WERI-Rb-1 (cell line): ENCODE measurements around the gene SMARCA2.

Experiments
- DNase-seq: peaks from one replicate; pipeline ENCODE4 v3.0.0-alpha.2; 2020
- H3K27ac ChIP-seq: fragments of 250-450 bp; sonication (Bioruptor Pico); 2 replicates; pipeline ENCODE4 v1.5.1; 2020; ENCODE audit warnings: mild to moderate bottlenecking, moderate library complexity
- H3K27me3 ChIP-seq: fragments of 250-450 bp; sonication (Bioruptor Pico); 2 replicates; pipeline ENCODE4 v1.5.1; 2021; ENCODE audit warnings: mild to moderate bottlenecking, low read depth, moderate library complexity; ENCODE audit not compliant: insufficient read depth, severe bottlenecking
- H3K36me3 ChIP-seq: fragments of 250-450 bp; sonication (Bioruptor Pico); 2 replicates; pipeline ENCODE4 v1.5.1; 2020; ENCODE audit warnings: mild to moderate bottlenecking, moderate library complexity
- H3K4me3 ChIP-seq: 2 replicates; pipeline ENCODE4 v1.5.1; 2011; ENCODE audit warnings: low read depth, mild to moderate bottlenecking, control low read depth, low read length
- H3K9me3 ChIP-seq: fragments of 250-450 bp; sonication (Bioruptor Pico); 2 replicates; pipeline ENCODE4 v1.5.1; 2021; ENCODE audit warnings: mild to moderate bottlenecking, moderate library complexity; ENCODE audit not compliant: severe bottlenecking
- TF ChIP-seq, protein P1 (sequence below): IDR thresholded peaks from 2 replicates; pipeline ENCODE4 v1.5.1; 2011; ENCODE audit warnings: low read depth, mild to moderate bottlenecking, control low read depth, inconsistent platforms, low read length

The SMARCA2 gene

GRCh38 chr9:2072752-2073405 lies 57.7 kb downstream of the SMARCA2 start:
- no peak overlapping the region for H3K4me3 ChIP-seq
- H3K36me3 ChIP-seq, result peaks cover 55% of the 10 kb centered on the region
- no peak overlapping the region for H3K27ac ChIP-seq
- no peaks in the 10 kb centered on the region for H3K27me3 ChIP-seq
- no peak for DNase-seq
- TF ChIP-seq, protein P1, sequence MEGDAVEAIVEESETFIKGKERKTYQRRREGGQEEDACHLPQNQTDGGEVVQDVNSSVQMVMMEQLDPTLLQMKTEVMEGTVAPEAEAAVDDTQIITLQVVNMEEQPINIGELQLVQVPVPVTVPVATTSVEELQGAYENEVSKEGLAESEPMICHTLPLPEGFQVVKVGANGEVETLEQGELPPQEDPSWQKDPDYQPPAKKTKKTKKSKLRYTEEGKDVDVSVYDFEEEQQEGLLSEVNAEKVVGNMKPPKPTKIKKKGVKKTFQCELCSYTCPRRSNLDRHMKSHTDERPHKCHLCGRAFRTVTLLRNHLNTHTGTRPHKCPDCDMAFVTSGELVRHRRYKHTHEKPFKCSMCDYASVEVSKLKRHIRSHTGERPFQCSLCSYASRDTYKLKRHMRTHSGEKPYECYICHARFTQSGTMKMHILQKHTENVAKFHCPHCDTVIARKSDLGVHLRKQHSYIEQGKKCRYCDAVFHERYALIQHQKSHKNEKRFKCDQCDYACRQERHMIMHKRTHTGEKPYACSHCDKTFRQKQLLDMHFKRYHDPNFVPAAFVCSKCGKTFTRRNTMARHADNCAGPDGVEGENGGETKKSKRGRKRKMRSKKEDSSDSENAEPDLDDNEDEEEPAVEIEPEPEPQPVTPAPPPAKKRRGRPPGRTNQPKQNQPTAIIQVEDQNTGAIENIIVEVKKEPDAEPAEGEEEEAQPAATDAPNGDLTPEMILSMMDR, result no peak
- H3K9me3 ChIP-seq, result no peaks in the 10 kb centered on the region

DNA sequence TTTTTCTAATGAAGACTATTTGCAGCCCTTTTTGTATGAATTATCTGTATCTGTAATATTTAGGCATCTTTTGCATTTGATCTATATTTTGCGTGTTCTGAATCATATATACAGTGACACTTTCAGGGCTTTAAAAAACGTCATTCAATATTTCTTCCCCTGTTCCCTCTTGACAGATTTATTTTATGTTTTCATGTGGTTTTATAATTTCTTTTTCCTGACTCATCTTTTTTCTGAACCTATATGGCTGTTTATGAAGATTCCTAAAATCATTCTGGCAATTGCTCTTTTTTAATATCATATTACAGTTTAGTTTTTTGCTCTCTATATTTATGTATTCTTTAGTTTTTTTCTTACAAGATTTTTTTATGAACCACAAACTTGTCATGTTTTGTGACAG lies 67.6 kb downstream of the SMARCA2 start:
- Histone ChIP-seq H3K4me3 (no peak overlapping the region), H3K9me3 (no peaks in the 10 kb centered on the region), H3K27ac (no peak overlapping the region), H3K27me3 (no peaks in the 10 kb centered on the region), H3K36me3 (peaks cover 60% of the 10 kb centered on the region)
- TF ChIP-seq, protein P1, result no peak
- DNase-seq, result no peak

- no peak overlapping the region for H3K4me3 ChIP-seq
- H3K27ac ChIP-seq, result no peak overlapping the region
- no peaks in the 10 kb centered on the region for H3K27me3 ChIP-seq
- no peaks in the 10 kb centered on the region for H3K9me3 ChIP-seq
- peaks cover 57% of the 10 kb centered on the region for H3K36me3 ChIP-seq
- TF ChIP-seq, protein P1, result no peak
- no peak for DNase-seq
Measured at GRCh38 chr9:2083479-2083878, 68.3 kb downstream of the SMARCA2 start.

- TF ChIP-seq, protein P1, result no peak
- H3K36me3 ChIP-seq, result peaks cover 59% of the 10 kb centered on the region
- DNase-seq, result no peak
Measured at GRCh38 chr9:2085716-2086115, 70.6 kb downstream of the SMARCA2 start.

GRCh38 chr9:2086116-2086515 lies 71.0 kb downstream of the SMARCA2 start:
- Histone ChIP-seq H3K27me3 (no peaks in the 10 kb centered on the region), H3K27ac (no peak overlapping the region), H3K9me3 (no peaks in the 10 kb centered on the region), H3K36me3 (peaks cover 61% of the 10 kb centered on the region), H3K4me3 (no peak overlapping the region)
- TF ChIP-seq, protein P1, result no peak
- no peak for DNase-seq

More at GRCh38 chr9:2085716-2086115, 70.6 kb downstream of the SMARCA2 start:
- Histone ChIP-seq H3K27ac (no peak overlapping the region), H3K4me3 (no peak overlapping the region), H3K9me3 (no peaks in the 10 kb centered on the region), H3K27me3 (no peaks in the 10 kb centered on the region)

DNA sequence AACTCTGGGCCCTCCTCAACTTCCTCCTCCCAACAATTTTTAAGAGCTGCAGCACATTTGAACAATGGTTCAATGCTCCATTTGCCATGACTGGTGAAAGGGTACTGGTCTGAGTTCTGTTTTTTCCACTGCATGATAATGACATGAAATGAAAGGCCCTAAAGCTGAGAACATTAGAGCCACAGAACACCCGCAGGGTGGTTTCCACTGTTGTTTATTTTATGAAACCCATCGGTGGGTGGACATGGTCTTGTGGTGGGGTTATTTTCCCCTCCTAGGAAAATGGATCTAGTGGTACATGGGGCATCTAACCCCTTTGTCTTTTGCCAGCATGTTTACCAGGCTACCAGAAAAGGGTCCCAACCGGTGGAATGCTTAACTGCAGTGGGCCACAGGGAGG lies 71.8 kb downstream of the SMARCA2 start:
- TF ChIP-seq, protein P1, result no peak
- no peaks in the 10 kb centered on the region for H3K27me3 ChIP-seq
- no peak for DNase-seq
- H3K4me3 ChIP-seq, result no peak overlapping the region
- peaks cover 63% of the 10 kb centered on the region for H3K36me3 ChIP-seq
- H3K27ac ChIP-seq, result no peak overlapping the region
- H3K9me3 ChIP-seq, result no peaks in the 10 kb centered on the region
